Upper lobe of left lung (tissue), 6 donors: ENCODE results near the gene MFSD2B. TPM values are rescaled to one million over a fixed set of nuclear protein-coding genes. Genes with fewer than 3 reads are reported as not detected.

Source experiments
- ATAC-seq, 2 donors: fragments of 200-7000 bp; cut with Tn5 transposase; one replicate each; pipeline ENCODE4 v1.9.1; 2022; ENCODE audit warnings: mild to moderate bottlenecking in 2 of 2, moderate library complexity in 2 of 2; ENCODE audit not compliant: low FRiP score in 2 of 2
- DNase-seq, 2 donors: peaks; one replicate each; pipeline ENCODE4 v3.0.0-alpha.2; 2019 to 2020
- H3K27ac ChIP-seq, 4 donors: fragments of 200-600 bp; sonication (generic); one replicate each; pipeline ENCODE4 v1.5.1; 2016 to 2019
- H3K27me3 ChIP-seq, 4 donors: fragments of 200-600 bp; sonication (generic); one replicate each; pipeline ENCODE4 v1.5.1; 2017 to 2019
- H3K36me3 ChIP-seq, 4 donors: fragments of 200-600 bp; sonication (generic); one replicate each; pipeline ENCODE4 v1.5.1; 2016 to 2019
- H3K4me1 ChIP-seq, 4 donors: fragments of 200-600 bp; sonication (generic); one replicate each; pipeline ENCODE4 v1.5.1; 2018 to 2019
- H3K4me3 ChIP-seq, 4 donors: fragments of 200-600 bp; sonication (generic); one replicate each; pipeline ENCODE4 v1.5.1; 2017 to 2019; ENCODE audit warnings: mild to moderate bottlenecking in 2 of 4, moderate library complexity in 1 of 4
- H3K9me3 ChIP-seq, 4 donors: fragments of 200-600 bp; sonication (generic); one replicate each; pipeline ENCODE4 v1.5.1; 2018 to 2019
- CTCF ChIP-seq, 6 experiments: fragments of 450-650 bp in 4 of 6; fragments of 200-600 bp in 2 of 6; sonication (generic) in 2 of 6; IDR thresholded peaks; one replicate each; pipeline ENCODE4 v1.5.1; 2016 to 2019; ENCODE audit warnings: antibody characterized with exemption in 6 of 6
- EP300 ChIP-seq, 4 donors: sonication (generic); formaldehyde crosslinking; IDR thresholded peaks; one replicate each; pipeline ENCODE4 v1.5.1; 2017; ENCODE audit warnings: antibody characterized with exemption in 4 of 4, control low read depth in 2 of 4
- POLR2A ChIP-seq, 4 donors: fragments of 450-650 bp; IDR thresholded peaks; one replicate each; pipeline ENCODE4 v1.5.1; 2016 to 2017; ENCODE audit warnings: antibody characterized with exemption in 4 of 4, mild to moderate bottlenecking in 2 of 4
- POLR2AphosphoS5 ChIP-seq, 2 donors: sonication (generic); formaldehyde crosslinking; IDR thresholded peaks; one replicate each; pipeline ENCODE4 v1.5.1; 2017; ENCODE audit warnings: antibody characterized with exemption in 2 of 2
- WGBS, 2 donors: methylation state at CpG; one replicate each; pipeline ENCODE4 v1.1.5; 2017 to 2018; 5-methylcytosine and 5-hydroxymethylcytosine counted together
- total RNA-seq, 6 donors: library from RNA; depleted of rRNA in 4 of 6; stranded (reverse); fragments of >200 nt in 4 of 6; gene quantifications; one replicate each; pipeline versions ENCODE4 v1.1.0 to v1.2.1, GENCODE V29; 2016 to 2021
- donor health status: DM: no; HTN: no; CAD: no; lungs with moderate emphysema.
- donor health status: DM: no; HTN: yes; CAD: no; lungs with severe emphysema.

MFSD2B gene
- total RNA-seq, 6 donors from 2014 or later: 0.40 to 1.8 (median 0.76) TPM; not detected in 1

GRCh38 chr2:24008672-24009366 lies 1.1 kb upstream of the MFSD2B start:
- no peaks in the 10 kb centered on the region for H3K9me3 ChIP-seq
- no peak overlapping the region for H3K27ac ChIP-seq
- no peaks in the 10 kb centered on the region for H3K36me3 ChIP-seq
- H3K4me1 ChIP-seq: peaks cover 10 to 13% (median 12%) of the 10 kb centered on the region in 4 donors
- ATAC-seq (no peak), DNase-seq (no peak)
- no peak overlapping the region for H3K4me3 ChIP-seq
- TF ChIP-seq EP300 (IDR thresholded peaks at IDR 0.05): no peak
- 69 to 88% methylated on average over 13 of the region's 13 CpGs for WGBS, 2 donors
- peaks cover 0 to 23% (median 14%) of the 10 kb centered on the region in 4 donors for H3K27me3 ChIP-seq

- H3K36me3 ChIP-seq: no peaks in the 10 kb centered on the region
- ATAC-seq: no peak
- H3K4me3 ChIP-seq: peak overlapping the region in 1 of 4 donors; percentile 46
- H3K4me1 ChIP-seq: peaks cover 10 to 13% (median 12%) of the 10 kb centered on the region in 4 donors
- H3K9me3 ChIP-seq: no peaks in the 10 kb centered on the region
- no peak overlapping the region for H3K27ac ChIP-seq
- TF ChIP-seq POLR2A (IDR thresholded peaks at IDR 0.05) (no peak), EP300 (IDR thresholded peaks at IDR 0.05) (no peak), CTCF (IDR thresholded peaks at IDR 0.05) (no peak), POLR2AphosphoS5 (IDR thresholded peaks at IDR 0.05) (no peak)
- DNase-seq: no peak
- H3K27me3 ChIP-seq: peaks cover 0 to 23% (median 14%) of the 10 kb centered on the region in 4 donors
- WGBS, 2 donors: 82 to 83% methylated on average over 7 to 9 of the region's 9 CpGs
Observed at GRCh38 chr2:24009367-24009679, 562 bp upstream of the MFSD2B start.

- peak in 1 of 2 donors; percentile 29 for ATAC-seq
- 58 to 76% methylated on average over 15 to 32 of the region's 37 CpGs for WGBS, 2 donors
- H3K4me3 ChIP-seq: peak overlapping the region in 3 of 4 donors; percentile 27 to 46 (median 44)
Observed at GRCh38 chr2:24010477-24011249, 778 bp downstream of the MFSD2B start.

GRCh38 chr2:24011250-24012104 lies 1.6 kb downstream of the MFSD2B start:
- Histone ChIP-seq H3K27me3 (peaks cover 0 to 23% (median 14%) of the 10 kb centered on the region in 4 donors), H3K4me3 (no peak overlapping the region), H3K36me3 (no peaks in the 10 kb centered on the region), H3K4me1 (peaks cover 10 to 13% (median 12%) of the 10 kb centered on the region in 4 donors), H3K9me3 (no peaks in the 10 kb centered on the region), H3K27ac (no peak overlapping the region)
- no peak for DNase-seq
- no peak for ATAC-seq
- TF ChIP-seq POLR2A (IDR thresholded peaks at IDR 0.05) (no peak), EP300 (IDR thresholded peaks at IDR 0.05) (no peak), POLR2AphosphoS5 (IDR thresholded peaks at IDR 0.05) (no peak), CTCF (IDR thresholded peaks at IDR 0.05) (no peak)
- WGBS, 2 donors: 73 to 86% methylated on average over 7 of the region's 7 CpGs

More at GRCh38 chr2:24010477-24011249, 778 bp downstream of the MFSD2B start:
- peaks cover 0 to 23% (median 14%) of the 10 kb centered on the region in 4 donors for H3K27me3 ChIP-seq
- DNase-seq: peak in 1 of 2 donors; percentile 72
- no peak overlapping the region for H3K27ac ChIP-seq
- TF ChIP-seq CTCF (IDR thresholded peaks at IDR 0.05) (no peak), EP300 (IDR thresholded peaks at IDR 0.05) (no peak), POLR2A (IDR thresholded peaks at IDR 0.05) (no peak), POLR2AphosphoS5 (IDR thresholded peaks at IDR 0.05) (no peak)
- H3K4me1 ChIP-seq: peaks cover 10 to 13% (median 12%) of the 10 kb centered on the region in 4 donors
- H3K9me3 ChIP-seq: no peaks in the 10 kb centered on the region
- no peaks in the 10 kb centered on the region for H3K36me3 ChIP-seq
